Endothelial cell of umbilical vein (primary cell): Measurements from ENCODE around the gene LDLRAD3. TPM values are rescaled to one million over a fixed set of nuclear protein-coding genes. Genes with fewer than 3 reads are reported as not detected.

ENCODE experiments used
- BruUV-seq: library from RNA; stranded (reverse); fragments of 400-500 nt; replicated peaks from 2 replicates; lab custom pipeline; 2021; lab: Mats Ljungman, UMichigan
- CTCF ChIA-PET: fragments of 300-600, 350-600 bp; sonication (Branson Sonifier 250); formaldehyde crosslinking; loops from one replicate; lab custom pipeline; 2021; ENCODE audit warnings: antibody characterized with exemption, inconsistent platforms; lab: Charles Lee
- POLR2A ChIA-PET: fragments of 300-600, 350-600 bp; sonication (Branson Sonifier 250); formaldehyde crosslinking; loops from one replicate; lab custom pipeline; 2021; ENCODE audit warnings: antibody characterized with exemption, inconsistent platforms; lab: Charles Lee
- DNase-seq: peaks from one replicate; pipeline ENCODE4 v3.0.0-alpha.2; 2011; ENCODE audit warnings: low read depth, low spot score
- FAIRE-seq: peaks from 2 replicates; lab custom pipeline; 2011; peaks lifted over from hg19 to GRCh38; lab: Jason Lieb, UNC
- H2AFZ ChIP-seq: 2 replicates; pipeline ENCODE4 v1.6.0; 2012; ENCODE audit warnings: low read depth, low read length, control low read depth, inconsistent platforms
- H3K27ac ChIP-seq: 2 replicates; pipeline ENCODE4 v1.5.1; 2011; ENCODE audit warnings: low read depth, mild to moderate bottlenecking, control low read depth, low read length, moderate library complexity; ENCODE audit not compliant: insufficient read depth
- H3K27me3 ChIP-seq, 2 experiments: 2 replicates each; pipeline versions ENCODE4 v1.6.0 to v1.6.1; 2011; ENCODE audit warnings: low read length in 2 of 2, mixed read lengths in 1 of 2; ENCODE audit not compliant: control insufficient read depth in 2 of 2, insufficient read depth in 2 of 2
- H3K36me3 ChIP-seq, 2 experiments: 2 replicates in 1 of 2; 3 replicates in 1 of 2; pipeline ENCODE4 v1.5.1; 2011; ENCODE audit warnings: low read length in 2 of 2, mild to moderate bottlenecking in 1 of 2, moderate library complexity in 1 of 2; ENCODE audit not compliant: control insufficient read depth in 2 of 2, insufficient read depth in 2 of 2; ENCODE audit errors: extremely low read depth in 1 of 2
- H3K4me1 ChIP-seq: 3 replicates; pipeline ENCODE4 v1.5.1; 2011; ENCODE audit warnings: mild to moderate bottlenecking, low read length; ENCODE audit not compliant: control insufficient read depth, insufficient read depth; ENCODE audit errors: extremely low read depth
- H3K4me2 ChIP-seq: 2 replicates; pipeline ENCODE4 v1.6.1; 2011; ENCODE audit warnings: low read length, control low read depth, mixed read lengths; ENCODE audit not compliant: insufficient read depth
- H3K4me3 ChIP-seq, 3 experiments: fragments of 200-600 bp in 1 of 3; sonication (generic), shearing (Covaris generic) in 1 of 3; replicated peaks in 1 of 3; 2 replicates each; pipeline ENCODE4 v1.5.1; 2011 to 2016; ENCODE audit warnings: control low read depth in 3 of 3, low read length in 3 of 3, mild to moderate bottlenecking in 2 of 3, inconsistent platforms in 1 of 3, low read depth in 1 of 3, moderate library complexity in 1 of 3; ENCODE audit not compliant: insufficient read depth in 1 of 3
- H3K79me2 ChIP-seq: 2 replicates; pipeline ENCODE4 v1.6.0; 2012; ENCODE audit warnings: low read length, inconsistent platforms; ENCODE audit not compliant: control insufficient read depth, insufficient read depth
- H3K9ac ChIP-seq: replicated peaks from 2 replicates; pipeline ENCODE3; 2011; ENCODE audit warnings: low read length, control low read depth; ENCODE audit not compliant: insufficient read depth; ENCODE audit errors: extremely low read depth
- H3K9me1 ChIP-seq: replicated peaks from 3 replicates; pipeline ENCODE4 v1.6.0; 2011; ENCODE audit warnings: mild to moderate bottlenecking, low read length; ENCODE audit not compliant: control insufficient read depth, insufficient read depth; ENCODE audit errors: extremely low read depth
- H3K9me3 ChIP-seq: replicated peaks from 2 replicates; pipeline ENCODE4 v1.5.1; 2012; ENCODE audit warnings: low read length, inconsistent platforms; ENCODE audit not compliant: control insufficient read depth, insufficient read depth
- H4K20me1 ChIP-seq: replicated peaks from 2 replicates; pipeline ENCODE3; 2011; ENCODE audit warnings: mild to moderate bottlenecking, low read length; ENCODE audit not compliant: control insufficient read depth, insufficient read depth; ENCODE audit errors: extremely low read depth
- EZH2 ChIP-seq: IDR thresholded peaks from 2 replicates; pipeline ENCODE4 v1.6.1; 2012; ENCODE audit warnings: borderline replicate concordance, low read depth, mild to moderate bottlenecking, moderate library complexity, low read length, inconsistent platforms; ENCODE audit not compliant: severe bottlenecking
- FOS ChIP-seq: IDR thresholded peaks from 2 replicates; pipeline ENCODE4 v1.6.1; 2011; ENCODE audit warnings: mild to moderate bottlenecking, low read length, moderate library complexity, borderline replicate concordance; ENCODE audit not compliant: insufficient read depth
- GATA2 ChIP-seq: IDR thresholded peaks from 2 replicates; pipeline ENCODE4 v1.7.0; 2011; ENCODE audit warnings: low read depth, mild to moderate bottlenecking, moderate library complexity, mixed read lengths, low read length; ENCODE audit not compliant: insufficient read length, insufficient read depth
- JUN ChIP-seq: IDR thresholded peaks from 2 replicates; pipeline ENCODE4 v1.6.1; 2011; ENCODE audit warnings: borderline replicate concordance, low read depth; ENCODE audit not compliant: insufficient read length, insufficient read depth
- MYC ChIP-seq: IDR thresholded peaks from one replicate; pipeline ENCODE4 v1.6.1; 2011; ENCODE audit warnings: mild to moderate bottlenecking, low read depth, low read length
- POLR2A ChIP-seq: IDR thresholded peaks from 2 replicates; pipeline ENCODE4 v1.6.1; 2012; ENCODE audit warnings: low read depth, mild to moderate bottlenecking, control low read depth, low read length
- POLR2AphosphoS5 ChIP-seq: IDR thresholded peaks from 2 replicates; pipeline ENCODE4 v1.6.1; 2012; ENCODE audit warnings: low read depth, mild to moderate bottlenecking, control low read depth, low read length, moderate library complexity; ENCODE audit not compliant: insufficient read depth
- dilution Hi-C: fragments of 300-500 bp; cut with MboI; formaldehyde crosslinking; loops from one replicate; pipeline ENCODE4 v1.15.0; 2019; ENCODE audit warnings: low sequenced_read_pairs; ENCODE audit not compliant: extremely low pct_ligation_motif_present
- intact Hi-C: fragments of 100-400 bp; cut with micrococcal nuclease; formaldehyde crosslinking; loops from one replicate; pipeline ENCODE4 v1.10.0; 2022
- polyA plus RNA-seq, 4 experiments: library from polyadenylated mRNA; depleted of rRNA in 3 of 4; stranded (reverse) in 3 of 4; unstranded in 1 of 4; fragments of >200 nt; gene quantifications; 2 replicates each; pipeline versions ENCODE4 v1.2.1 to v1.2.3, GENCODE V29; 2011 to 2012; ENCODE audit warnings: missing spikeins in 1 of 4
- total RNA-seq: library from RNA; stranded (reverse); gene quantifications from 2 replicates; pipeline ENCODE4 v1.2.3, GENCODE V29; 2021
- TF ChIP-seq, protein P1 (sequence below), 2 donors: IDR thresholded peaks; 1 replicate in 1 of 2; 2 replicates in 1 of 2; pipeline ENCODE4 v1.5.1; 2011; ENCODE audit warnings: low read length in 2 of 2, mild to moderate bottlenecking in 2 of 2, moderate library complexity in 2 of 2, control low read depth in 1 of 2, inconsistent platforms in 1 of 2, low read depth in 1 of 2; ENCODE audit not compliant: insufficient read depth in 1 of 2; ENCODE audit errors: extremely low read depth in 1 of 2
- TF ChIP-seq, protein P2 (sequence below): IDR thresholded peaks from 2 replicates; pipeline ENCODE4 v1.6.1; 2011; ENCODE audit not compliant: insufficient read depth, insufficient read length

The LDLRAD3 gene
- total and polyA plus RNA-seq, 2 donors (not counting 3 experiments of a cell fraction or from before 2014, with no cell fraction given), result 17.9 to 25.1 TPM

DNA sequence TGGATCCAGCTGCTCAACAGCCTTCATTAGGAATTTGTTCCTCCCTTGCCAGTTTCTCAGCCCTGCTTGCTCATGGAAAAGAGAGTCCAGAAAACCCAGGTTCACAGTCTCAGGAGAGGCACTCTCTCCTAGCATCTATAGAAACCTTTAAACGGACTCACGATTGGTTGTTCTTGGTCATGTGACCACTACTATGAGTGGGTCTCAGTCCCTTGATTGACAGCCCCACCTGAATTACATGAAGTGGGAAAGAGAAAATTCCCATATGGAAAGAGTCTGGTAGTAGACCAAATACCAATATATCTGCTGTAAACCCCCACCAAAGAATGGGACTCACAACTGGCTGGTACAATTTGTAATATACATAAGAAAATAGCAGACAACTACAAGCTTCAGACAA is 291.0 kb downstream of the LDLRAD3 start:
- CTCF ChIA-PET, result interaction anchor here (0.8 to 1.1 kb wide), 3 partner anchors 15 to 413 kb away, joined by 3 read pairs; no protein-coding TSS in a partner anchor
- Histone ChIP-seq H3K4me3 (no peak overlapping the region), H3K9me1 (no peaks in the 10 kb centered on the region), H3K27ac (no peak overlapping the region), H3K9ac (no peak overlapping the region), H3K9me3 (no peaks in the 10 kb centered on the region), H3K36me3 (no peaks in the 10 kb centered on the region), H3K4me1 (peaks cover 13% of the 10 kb centered on the region), H3K27me3 (no peaks in the 10 kb centered on the region), H2AFZ (no peak overlapping the region), H3K4me2 (no peak overlapping the region), H4K20me1 (no peaks in the 10 kb centered on the region), H3K79me2 (no peaks in the 10 kb centered on the region)
- DNase-seq (no peak), FAIRE-seq (no peak)
- POLR2A ChIA-PET, result no interaction called here
- TF ChIP-seq, protein P1, sequence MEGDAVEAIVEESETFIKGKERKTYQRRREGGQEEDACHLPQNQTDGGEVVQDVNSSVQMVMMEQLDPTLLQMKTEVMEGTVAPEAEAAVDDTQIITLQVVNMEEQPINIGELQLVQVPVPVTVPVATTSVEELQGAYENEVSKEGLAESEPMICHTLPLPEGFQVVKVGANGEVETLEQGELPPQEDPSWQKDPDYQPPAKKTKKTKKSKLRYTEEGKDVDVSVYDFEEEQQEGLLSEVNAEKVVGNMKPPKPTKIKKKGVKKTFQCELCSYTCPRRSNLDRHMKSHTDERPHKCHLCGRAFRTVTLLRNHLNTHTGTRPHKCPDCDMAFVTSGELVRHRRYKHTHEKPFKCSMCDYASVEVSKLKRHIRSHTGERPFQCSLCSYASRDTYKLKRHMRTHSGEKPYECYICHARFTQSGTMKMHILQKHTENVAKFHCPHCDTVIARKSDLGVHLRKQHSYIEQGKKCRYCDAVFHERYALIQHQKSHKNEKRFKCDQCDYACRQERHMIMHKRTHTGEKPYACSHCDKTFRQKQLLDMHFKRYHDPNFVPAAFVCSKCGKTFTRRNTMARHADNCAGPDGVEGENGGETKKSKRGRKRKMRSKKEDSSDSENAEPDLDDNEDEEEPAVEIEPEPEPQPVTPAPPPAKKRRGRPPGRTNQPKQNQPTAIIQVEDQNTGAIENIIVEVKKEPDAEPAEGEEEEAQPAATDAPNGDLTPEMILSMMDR (IDR thresholded peaks at IDR 0.05; ENCODE audit: extremely low read depth in 1 of 2, insufficient read depth in 1 of 2, low read depth in 1 of 2, low read length in 2 of 2), result no peak
- TF ChIP-seq POLR2A, result no peak
- TF ChIP-seq FOS, result no peak
- no peak for TF ChIP-seq GATA2
- no peak for TF ChIP-seq MYC
- TF ChIP-seq JUN, result no peak
- TF ChIP-seq POLR2AphosphoS5, result no peak
- TF ChIP-seq, protein P2, sequence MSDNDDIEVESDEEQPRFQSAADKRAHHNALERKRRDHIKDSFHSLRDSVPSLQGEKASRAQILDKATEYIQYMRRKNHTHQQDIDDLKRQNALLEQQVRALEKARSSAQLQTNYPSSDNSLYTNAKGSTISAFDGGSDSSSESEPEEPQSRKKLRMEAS, result no peak
- no peak for TF ChIP-seq EZH2
- dilution Hi-C loops (no loop called here), intact Hi-C loops (no loop called here)
- BruUV-seq, result no TSS peak
